ENCODE results near the gene RGS6.

Gene RGS6

GRCh38 chr14:72401101-72401625, 468.9 kb downstream of the RGS6 start:
- DNase-seq, result no peak

- no peak for DNase-seq
These were observed 469.6 kb downstream of the RGS6 start for GRCh38 chr14:72401632-72402376.

- no peak for DNase-seq
These were observed 470.1 kb downstream of the RGS6 start for GRCh38 chr14:72402377-72402772.

- no peak for DNase-seq
These were observed 472.0 kb downstream of the RGS6 start for GRCh38 chr14:72404106-72404774.

- no peak for DNase-seq
These were observed 472.8 kb downstream of the RGS6 start for GRCh38 chr14:72404998-72405397.

GRCh38 chr14:72408020-72408419, 475.8 kb downstream of the RGS6 start:
- no peak for DNase-seq

GRCh38 chr14:72409047-72409446, 476.8 kb downstream of the RGS6 start:
- no peak for DNase-seq

- DNase-seq, result no peak
These were observed 484.0 kb downstream of the RGS6 start for GRCh38 chr14:72416081-72416849.

GRCh38 chr14:72416892-72417291, 484.7 kb downstream of the RGS6 start:
- no peak for DNase-seq

- no peak for DNase-seq
These were observed 486.6 kb downstream of the RGS6 start for GRCh38 chr14:72418806-72419205.

GRCh38 chr14:72419226-72419775, 487.1 kb downstream of the RGS6 start:
- DNase-seq, result no peak

GRCh38 chr14:72420749-72421474, 488.7 kb downstream of the RGS6 start:
- peak in 54 of 58 donors; percentile 2 to 93 (median 44) for DNase-seq

GRCh38 chr14:72423957-72424356, 491.7 kb downstream of the RGS6 start:
- DNase-seq, result no peak

- DNase-seq, result no peak
These were observed 498.2 kb downstream of the RGS6 start for GRCh38 chr14:72430457-72430856.

- DNase-seq, result no peak
These were observed 500.5 kb downstream of the RGS6 start for GRCh38 chr14:72432748-72433147.

GRCh38 chr14:72433511-72433910, 501.3 kb downstream of the RGS6 start:
- DNase-seq, result no peak

GRCh38 chr14:72434856-72435255, 502.6 kb downstream of the RGS6 start:
- no peak for DNase-seq

- DNase-seq, result no peak
These were observed 507.5 kb downstream of the RGS6 start for GRCh38 chr14:72439707-72440106.

GRCh38 chr14:72443256-72443655, 511.0 kb downstream of the RGS6 start:
- no peak for DNase-seq

- peak in 1 of 58 donors; percentile 5 for DNase-seq
These were observed 511.8 kb downstream of the RGS6 start for GRCh38 chr14:72443991-72444441.

- DNase-seq, result no peak
These were observed 512.5 kb downstream of the RGS6 start for GRCh38 chr14:72444701-72445100.
